Spleen (tissue), 11 donors: ENCODE results near the gene SORBS2. TPM values are rescaled to one million over a fixed set of nuclear protein-coding genes. Genes with fewer than 3 reads are reported as not detected.

Experiments used
- DNase-seq: peaks from one replicate; pipeline ENCODE4 v3.0.0-alpha.2; 2020
- H3K27ac ChIP-seq, 8 donors: fragments of 200-600 bp; sonication (generic) in 7 of 8; 1 replicate in 4 of 8; 2 replicates in 4 of 8; pipeline versions ENCODE4 v1.5.0 to v1.8.0; 2016 to 2021; ENCODE audit warnings: inconsistent platforms in 4 of 8, mild to moderate bottlenecking in 4 of 8, moderate library complexity in 1 of 8
- H3K27me3 ChIP-seq, 7 donors: fragments of 200-600 bp; sonication (generic) in 6 of 7; replicated peaks in 1 of 7; 1 replicate in 4 of 7; 2 replicates in 3 of 7; pipeline versions ENCODE4 v1.5.0 to v1.8.0; 2016 to 2021; ENCODE audit warnings: inconsistent platforms in 3 of 7, mild to moderate bottlenecking in 1 of 7
- H3K36me3 ChIP-seq, 6 donors: fragments of 200-600 bp; sonication (generic) in 5 of 6; 1 replicate in 4 of 6; 2 replicates in 2 of 6; pipeline versions ENCODE4 v1.5.0 to v1.8.0; 2016 to 2021; ENCODE audit warnings: inconsistent platforms in 2 of 6
- H3K4me1 ChIP-seq, 6 donors: fragments of 200-600 bp; sonication (generic) in 5 of 6; 1 replicate in 3 of 6; 2 replicates in 3 of 6; pipeline versions ENCODE4 v1.5.0 to v1.8.0; 2016 to 2021; ENCODE audit warnings: inconsistent platforms in 3 of 6
- H3K4me3 ChIP-seq, 8 donors: fragments of 200-600 bp; sonication (generic) in 7 of 8; 1 replicate in 4 of 8; 2 replicates in 4 of 8; pipeline versions ENCODE4 v1.5.0 to v1.8.0; 2016 to 2021; ENCODE audit warnings: inconsistent platforms in 4 of 8, mild to moderate bottlenecking in 4 of 8, moderate library complexity in 2 of 8
- H3K9me3 ChIP-seq, 8 donors: fragments of 200-600 bp; sonication (generic) in 7 of 8; 1 replicate in 4 of 8; 2 replicates in 4 of 8; pipeline versions ENCODE4 v1.5.0 to v1.8.0; 2016 to 2021; ENCODE audit warnings: inconsistent platforms in 4 of 8
- POLR2A ChIP-seq, 3 donors: fragments of 450-650 bp; IDR thresholded peaks; one replicate each; pipeline ENCODE4 v1.5.1; 2017; ENCODE audit warnings: antibody characterized with exemption in 3 of 3, mild to moderate bottlenecking in 1 of 3
- POLR2AphosphoS5 ChIP-seq, 3 donors: sonication (generic); formaldehyde crosslinking; IDR thresholded peaks; one replicate each; pipeline ENCODE4 v1.5.1; 2017; ENCODE audit warnings: antibody characterized with exemption in 3 of 3
- WGBS, 5 donors: extraction: QIAGEN DNeasy Blood & Tissue Kit in 3 of 5; methylation state at CpG; one replicate each; pipeline versions ENCODE4 v1.1.5 to v1.1.7; 2013 to 2018; 5-methylcytosine and 5-hydroxymethylcytosine counted together
- intact Hi-C: fragments of 100-400 bp; cut with DNase I; formaldehyde crosslinking; loops from one replicate; pipeline ENCODE4 v1.15.0; 2023; ENCODE audit warnings: low total_unique reads
- polyA plus RNA-seq, 3 donors: library from polyadenylated mRNA; stranded (reverse); fragments of 200-250 nt; gene quantifications; one replicate each; pipeline ENCODE4 v1.2.1, GENCODE V29; 2013
- total RNA-seq, 7 donors: library from RNA; depleted of rRNA in 3 of 7; stranded (reverse); fragments of >200 nt in 3 of 7; fragmentation: NEBNext Ultra II Directional in 4 of 7; extraction: Animal tissue kit (Norgen Biotek cat#: 25700) in 4 of 7; gene quantifications; one replicate each; pipeline versions ENCODE4 v1.1.0 to v1.2.1, GENCODE V29; 2016 to 2021
- TF ChIP-seq, protein P1 (sequence below), 11 experiments: fragments of 200-600 bp in 7 of 11; fragments of 450-650 bp in 4 of 11; sonication (generic) in 4 of 11; IDR thresholded peaks in 8 of 11; conservative IDR thresholded peaks in 3 of 11; 1 replicate in 7 of 11; 2 replicates in 4 of 11; pipeline versions ENCODE4 v1.4.0 to v1.8.0; 2016 to 2021; ENCODE audit warnings: antibody characterized with exemption in 11 of 11, inconsistent platforms in 4 of 11, mild to moderate bottlenecking in 1 of 11
- donor health status: healthy with polysubstance abuse.
- donor health status: DM: no; HTN: no; CAD: no; lungs with moderate emphysema.
- donor health status: DM: no; HTN: no; CAD: no.
- donor health status: Bipolar disorder and iron deficiency.
- donor health status: healthy.
- donor health status: DM: no; HTN: no; CAD: no.
- donor health status: DM: yes; HTN: yes; CAD: no.

Gene SORBS2
- total and polyA plus RNA-seq, 10 donors = 5.9 to 128 (median 84.8) TPM

- intact Hi-C loops = no loop called here
- Histone ChIP-seq H3K9me3 (peaks cover 3 to 16% (median 11%) of the 10 kb centered on the region in 8 donors), H3K4me1 (peaks cover 0 to 4% (median 0%) of the 10 kb centered on the region in 6 donors), H3K27ac (no peak overlapping the region), H3K36me3 (peaks cover 0 to 17% (median 0%) of the 10 kb centered on the region in 6 donors), H3K27me3 (peaks cover 0 to 26% (median 10%) of the 10 kb centered on the region in 7 donors), H3K4me3 (no peak overlapping the region)
- 29 to 51% (median 37%) methylated on average over 15 of the region's 15 CpGs for WGBS, 5 donors
- TF ChIP-seq POLR2A (IDR thresholded peaks at IDR 0.05) (no peak), POLR2AphosphoS5 (IDR thresholded peaks at IDR 0.05) (no peak)
- TF ChIP-seq, protein P1, sequence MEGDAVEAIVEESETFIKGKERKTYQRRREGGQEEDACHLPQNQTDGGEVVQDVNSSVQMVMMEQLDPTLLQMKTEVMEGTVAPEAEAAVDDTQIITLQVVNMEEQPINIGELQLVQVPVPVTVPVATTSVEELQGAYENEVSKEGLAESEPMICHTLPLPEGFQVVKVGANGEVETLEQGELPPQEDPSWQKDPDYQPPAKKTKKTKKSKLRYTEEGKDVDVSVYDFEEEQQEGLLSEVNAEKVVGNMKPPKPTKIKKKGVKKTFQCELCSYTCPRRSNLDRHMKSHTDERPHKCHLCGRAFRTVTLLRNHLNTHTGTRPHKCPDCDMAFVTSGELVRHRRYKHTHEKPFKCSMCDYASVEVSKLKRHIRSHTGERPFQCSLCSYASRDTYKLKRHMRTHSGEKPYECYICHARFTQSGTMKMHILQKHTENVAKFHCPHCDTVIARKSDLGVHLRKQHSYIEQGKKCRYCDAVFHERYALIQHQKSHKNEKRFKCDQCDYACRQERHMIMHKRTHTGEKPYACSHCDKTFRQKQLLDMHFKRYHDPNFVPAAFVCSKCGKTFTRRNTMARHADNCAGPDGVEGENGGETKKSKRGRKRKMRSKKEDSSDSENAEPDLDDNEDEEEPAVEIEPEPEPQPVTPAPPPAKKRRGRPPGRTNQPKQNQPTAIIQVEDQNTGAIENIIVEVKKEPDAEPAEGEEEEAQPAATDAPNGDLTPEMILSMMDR (IDR thresholded peaks at IDR 0.05 in 8 of 11, conservative IDR thresholded peaks at IDR 0.05 in 3 of 11) = no peak
- DNase-seq = no peak
Observed at GRCh38 chr4:185638093-185638492, 173.9 kb downstream of the SORBS2 start.

DNA sequence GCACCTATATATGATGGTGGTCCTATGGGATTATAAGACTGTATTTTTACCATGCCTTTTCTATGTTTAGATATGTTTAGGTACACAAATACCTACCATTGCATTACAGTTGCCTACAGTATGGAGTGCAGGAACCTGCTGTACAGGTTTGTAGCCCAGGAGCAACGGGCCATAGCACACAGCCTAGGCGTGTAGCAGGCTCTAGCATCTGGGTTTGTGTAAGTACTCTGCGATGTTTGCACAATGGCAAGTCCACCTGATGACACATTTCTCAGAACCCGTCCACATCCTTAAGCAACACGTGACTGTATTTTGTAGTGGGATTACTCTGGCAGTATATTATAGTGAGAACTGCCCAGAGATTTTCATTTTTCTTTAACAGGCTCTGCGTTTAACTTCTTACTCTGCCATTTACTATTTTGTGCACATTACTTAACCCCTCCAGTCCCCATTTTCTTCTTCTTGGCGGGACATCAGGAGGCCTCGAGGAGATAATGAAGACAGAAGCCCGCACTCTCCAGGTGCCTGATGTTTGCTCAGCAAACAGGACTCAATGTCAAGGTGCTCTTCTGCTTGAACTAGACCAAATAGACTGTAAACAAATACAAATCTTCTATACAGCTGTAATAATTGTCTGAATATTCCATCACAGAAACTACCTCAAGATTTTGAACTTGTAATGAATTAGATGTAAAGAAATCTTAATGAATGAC, 174.7 kb downstream of the SORBS2 start:
- Histone ChIP-seq H3K4me3 (no peak overlapping the region), H3K9me3 (peaks cover 3 to 17% (median 11%) of the 10 kb centered on the region in 8 donors), H3K27me3 (peaks cover 0 to 26% (median 10%) of the 10 kb centered on the region in 7 donors), H3K27ac (no peak overlapping the region), H3K36me3 (peaks cover 0 to 14% (median 0%) of the 10 kb centered on the region in 6 donors), H3K4me1 (peaks cover 0 to 4% (median 0%) of the 10 kb centered on the region in 6 donors)
- intact Hi-C loops = no loop called here
- TF ChIP-seq, protein P1 (IDR thresholded peaks at IDR 0.05 in 8 of 11, conservative IDR thresholded peaks at IDR 0.05 in 3 of 11) = no peak
- TF ChIP-seq POLR2AphosphoS5 (IDR thresholded peaks at IDR 0.05) (no peak), POLR2A (IDR thresholded peaks at IDR 0.05) (no peak)
- 82 to 93% (median 87%) methylated on average over 9 of the region's 9 CpGs for WGBS, 5 donors
- no peak for DNase-seq

DNA sequence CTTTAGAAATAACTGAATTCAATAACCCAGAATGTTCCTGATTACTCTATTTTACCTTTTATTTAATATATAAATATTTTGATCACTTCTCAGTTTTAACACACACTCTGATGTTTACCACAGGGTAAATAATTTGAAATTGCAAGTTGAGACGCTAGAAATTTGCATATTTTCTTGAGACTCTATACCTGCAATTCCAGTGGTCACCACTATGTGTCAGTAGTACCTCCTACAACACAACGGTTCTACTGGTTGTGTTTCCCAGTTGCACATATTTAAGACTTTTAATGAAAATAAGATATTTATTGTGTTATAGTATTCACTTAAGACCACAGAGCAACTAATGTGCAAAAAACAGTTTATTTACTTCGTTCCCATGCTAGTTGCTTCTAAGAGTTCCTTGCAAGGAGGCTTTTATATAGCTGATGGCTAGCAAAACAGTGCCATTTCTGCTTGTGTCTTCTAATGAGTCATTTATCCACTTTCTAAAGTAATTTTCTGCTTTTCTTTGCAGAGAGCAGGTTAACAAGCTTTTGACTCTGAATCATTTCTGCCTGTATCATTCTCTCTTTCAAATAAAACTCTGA, 177.8 kb downstream of the SORBS2 start:
- intact Hi-C loops = no loop called here
- Histone ChIP-seq H3K36me3 (peaks cover 0 to 13% (median 0%) of the 10 kb centered on the region in 6 donors), H3K4me1 (no peaks in the 10 kb centered on the region), H3K27ac (no peak overlapping the region), H3K4me3 (no peak overlapping the region), H3K9me3 (peaks cover 3 to 17% (median 11%) of the 10 kb centered on the region in 8 donors), H3K27me3 (peaks cover 0 to 20% (median 8%) of the 10 kb centered on the region in 7 donors)
- TF ChIP-seq, protein P1 (IDR thresholded peaks at IDR 0.05 in 8 of 11, conservative IDR thresholded peaks at IDR 0.05 in 3 of 11) = peak in 6 of 11 experiments; percentile 23 to 53 (median 35)
- TF ChIP-seq POLR2A (IDR thresholded peaks at IDR 0.05) = no peak
- DNase-seq = no peak
- 59 to 69% (median 66%) methylated on average over 3 of the region's 3 CpGs for WGBS, 5 donors

DNA sequence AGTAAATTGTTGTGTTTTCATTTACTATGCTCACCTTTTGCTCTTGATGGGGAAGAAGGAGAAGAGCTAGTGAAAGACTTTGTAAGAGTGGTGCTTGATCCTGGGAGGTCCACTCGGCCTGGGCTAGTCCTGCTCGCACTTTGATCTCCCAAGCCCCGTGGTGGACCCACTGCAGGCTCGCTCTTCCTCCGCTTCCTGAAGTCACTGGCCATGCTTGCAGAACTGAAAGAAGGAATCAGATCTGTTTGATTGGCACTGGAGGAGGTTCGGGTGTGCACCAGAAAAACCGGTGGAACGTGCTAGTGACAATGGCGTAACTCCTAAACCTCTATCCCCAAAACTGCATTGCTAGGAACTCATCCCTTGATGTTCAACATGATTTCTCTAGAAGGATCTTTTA, 185.2 kb downstream of the SORBS2 start:
- DNase-seq = no peak
- Histone ChIP-seq H3K9me3 (no peaks in the 10 kb centered on the region), H3K4me1 (no peaks in the 10 kb centered on the region), H3K27ac (no peak overlapping the region), H3K36me3 (peaks cover 0 to 20% (median 2%) of the 10 kb centered on the region in 6 donors), H3K4me3 (no peak overlapping the region), H3K27me3 (no peaks in the 10 kb centered on the region)
- 92 to 98% (median 95%) methylated on average over 9 of the region's 9 CpGs for WGBS, 5 donors
- TF ChIP-seq POLR2AphosphoS5 (IDR thresholded peaks at IDR 0.05) = no peak
- no peak for TF ChIP-seq POLR2A (IDR thresholded peaks at IDR 0.05)
- TF ChIP-seq, protein P1 (IDR thresholded peaks at IDR 0.05 in 8 of 11, conservative IDR thresholded peaks at IDR 0.05 in 3 of 11) = no peak
- intact Hi-C loops = no loop called here
